ENCODE data around the gene TRIOBP. TPM values are rescaled to one million over a fixed set of nuclear protein-coding genes. Genes with fewer than 3 reads are reported as not detected.

Gene TRIOBP
- total RNA-seq, 4 donors from 2014 or later = 58.6 to 71.6 (median 64.3) TPM

GRCh38 chr22:37709445-37709765 is 12.6 kb downstream of the TRIOBP start:
- H3K4me3 ChIP-seq = no peak overlapping the region
- DNase-seq (ENCODE audit: low spot score in 2 of 2) = no peak
- H3K27me3 ChIP-seq = no peaks in the 10 kb centered on the region
- 100% methylated on average over 1 of the region's 15 CpGs for WGBS
- TF ChIP-seq EP300 (IDR thresholded peaks at IDR 0.05) = no peak
- no peak for TF ChIP-seq POLR2AphosphoS5 (IDR thresholded peaks at IDR 0.05)
- TF ChIP-seq CTCF (IDR thresholded peaks at IDR 0.05) = no peak
- H3K9me3 ChIP-seq = no peaks in the 10 kb centered on the region
- no peaks in the 10 kb centered on the region for H3K4me1 ChIP-seq
- no peak overlapping the region for H3K27ac ChIP-seq
- H3K36me3 ChIP-seq = peaks cover 3% of the 10 kb centered on the region

DNA sequence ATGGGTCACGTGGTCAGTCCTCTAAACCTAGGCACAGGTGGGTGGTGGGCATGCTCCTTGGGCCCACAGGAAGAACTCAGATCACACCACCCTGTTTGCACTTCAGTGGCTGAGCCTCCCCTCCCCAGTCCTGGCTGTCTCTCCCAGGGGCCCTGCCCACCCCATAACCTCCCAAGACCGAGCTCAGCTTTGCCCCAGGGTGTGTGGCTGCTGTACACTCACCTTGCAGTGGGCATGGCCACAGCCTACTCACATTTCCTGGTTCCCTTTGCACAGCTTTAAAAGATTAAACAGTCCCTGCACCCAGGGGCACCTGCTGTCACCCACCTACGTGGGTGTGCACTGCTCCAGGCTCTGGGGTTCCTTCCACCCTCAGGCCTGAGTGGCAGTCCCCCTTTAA is 13.8 kb downstream of the TRIOBP start:
- Histone ChIP-seq H3K9me3 (no peaks in the 10 kb centered on the region), H3K27ac (no peak overlapping the region), H3K4me3 (no peak overlapping the region), H3K27me3 (no peaks in the 10 kb centered on the region), H3K36me3 (peaks cover 3% of the 10 kb centered on the region), H3K4me1 (no peaks in the 10 kb centered on the region)
- TF ChIP-seq CTCF (IDR thresholded peaks at IDR 0.05) = no peak
- no peak for TF ChIP-seq EP300 (IDR thresholded peaks at IDR 0.05)
- TF ChIP-seq POLR2AphosphoS5 (IDR thresholded peaks at IDR 0.05) = no peak
- no peak for TF ChIP-seq POLR2A (IDR thresholded peaks at IDR 0.05)
- no peak for DNase-seq (ENCODE audit: low spot score in 2 of 2)
- WGBS = 83% methylated on average over 3 of the region's 3 CpGs

- Histone ChIP-seq H3K4me1 (no peaks in the 10 kb centered on the region), H3K36me3 (peaks cover 3% of the 10 kb centered on the region), H3K27me3 (no peaks in the 10 kb centered on the region), H3K4me3 (no peak overlapping the region), H3K27ac (no peak overlapping the region), H3K9me3 (no peaks in the 10 kb centered on the region)
- TF ChIP-seq EP300 (IDR thresholded peaks at IDR 0.05) = no peak
- no peak for TF ChIP-seq CTCF (IDR thresholded peaks at IDR 0.05)
- no peak for DNase-seq (ENCODE audit: low spot score in 2 of 2)
- 85% methylated on average over 10 of the region's 10 CpGs for WGBS
Measured at GRCh38 chr22:37711490-37711889, 14.6 kb downstream of the TRIOBP start.

DNA sequence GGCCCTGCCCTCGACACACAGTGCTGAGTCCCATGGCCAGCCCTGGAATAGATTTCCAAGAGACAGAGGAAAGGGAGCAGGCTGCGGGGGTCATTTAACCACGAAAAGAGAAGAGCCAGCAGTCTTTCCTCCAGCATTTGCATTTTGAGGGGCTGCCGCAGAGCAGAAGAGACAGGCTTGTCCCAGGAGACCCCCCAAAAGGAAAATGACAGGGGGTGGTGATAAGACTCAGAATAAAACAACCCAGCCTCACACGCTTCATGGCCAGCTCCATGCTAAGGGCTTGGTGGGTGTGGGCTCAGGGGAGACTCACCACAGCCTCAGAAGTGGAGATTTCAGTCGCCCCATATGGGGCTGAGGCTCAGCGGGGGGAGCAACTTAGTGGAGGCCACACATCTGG is 16.9 kb downstream of the TRIOBP start:
- Histone ChIP-seq H3K36me3 (peaks cover 3% of the 10 kb centered on the region), H3K4me1 (no peaks in the 10 kb centered on the region), H3K27ac (no peak overlapping the region), H3K27me3 (no peaks in the 10 kb centered on the region), H3K9me3 (no peaks in the 10 kb centered on the region), H3K4me3 (no peak overlapping the region)
- TF ChIP-seq CTCF (IDR thresholded peaks at IDR 0.05) (no peak), POLR2A (IDR thresholded peaks at IDR 0.05) (no peak), POLR2AphosphoS5 (IDR thresholded peaks at IDR 0.05) (no peak), EP300 (IDR thresholded peaks at IDR 0.05) (no peak)
- 96% methylated on average over 7 of the region's 7 CpGs for WGBS
- no peak for DNase-seq (ENCODE audit: low spot score in 2 of 2)

- no peak for TF ChIP-seq CTCF (IDR thresholded peaks at IDR 0.05)
- TF ChIP-seq POLR2A (IDR thresholded peaks at IDR 0.05) = no peak
- no peaks in the 10 kb centered on the region for H3K27me3 ChIP-seq
- no peaks in the 10 kb centered on the region for H3K9me3 ChIP-seq
- no peaks in the 10 kb centered on the region for H3K4me1 ChIP-seq
- 86% methylated on average over 2 of the region's 2 CpGs for WGBS
- H3K36me3 ChIP-seq = peaks cover 3% of the 10 kb centered on the region
- H3K27ac ChIP-seq = no peak overlapping the region
- H3K4me3 ChIP-seq = no peak overlapping the region
- DNase-seq (ENCODE audit: low spot score in 2 of 2) = no peak
Measured at GRCh38 chr22:37714634-37715033, 17.8 kb downstream of the TRIOBP start.

Measured in suprapubic skin (tissue), 4 donors.